ENCODE measurements around the gene ST6GAL2.

Gene ST6GAL2

DNA sequence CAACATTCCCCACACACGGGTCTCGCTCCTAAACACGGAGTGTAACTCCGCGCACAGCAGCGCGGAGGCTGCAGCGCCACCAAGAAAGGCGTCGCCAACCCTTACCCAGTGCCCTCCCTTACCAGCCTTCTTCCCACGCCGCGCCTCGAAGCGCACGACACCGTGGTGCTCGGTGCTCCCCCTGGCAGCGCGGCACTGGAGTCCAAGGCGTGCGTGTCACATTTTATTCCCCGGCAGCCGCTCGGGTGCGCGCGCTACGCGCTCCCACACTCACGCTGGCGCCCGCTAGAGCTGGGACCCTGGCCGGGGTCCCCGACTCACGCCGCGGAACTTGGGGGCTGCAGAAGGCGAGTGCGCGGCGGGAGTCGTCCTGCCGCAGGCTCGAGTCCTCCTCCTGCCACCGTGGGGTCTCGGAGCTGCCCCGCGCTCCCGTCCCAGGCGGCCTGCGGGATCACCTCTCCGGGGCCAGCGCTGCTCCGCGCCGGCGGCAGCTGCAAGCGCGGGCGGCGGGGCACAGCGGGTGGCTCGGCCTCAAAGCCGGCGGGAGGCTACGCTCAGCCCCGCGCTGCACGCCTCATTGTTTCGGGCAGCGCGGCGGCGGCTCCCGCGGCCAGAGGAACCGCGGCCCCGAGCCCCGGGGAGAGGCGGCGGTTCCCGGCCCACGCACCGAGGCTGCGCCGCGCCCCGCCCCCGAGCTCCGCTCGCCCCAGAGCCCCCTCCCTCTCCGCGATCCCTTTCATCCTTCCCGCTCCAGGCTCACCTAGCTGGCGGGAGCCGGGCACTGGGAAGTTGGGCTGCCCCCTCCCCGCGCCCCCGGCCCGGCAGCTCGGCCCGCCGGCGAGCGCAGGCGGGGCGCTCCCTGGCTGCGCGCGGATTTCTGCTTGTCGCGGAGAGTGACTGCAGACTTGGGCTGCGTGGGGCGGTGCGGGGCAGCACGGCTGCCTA is at the start of gene ST6GAL2:
Gene ST6GAL2 (minus strand): TSS at position 197 of the 945 bp plus-strand sequence. CDS start 42,190 bp downstream, outside the sequence.
- DNase-seq (ENCODE audit: low read depth in 3 of 3), result no peak

- no peak for DNase-seq (ENCODE audit: low read depth in 3 of 3)
These were observed 46.7 kb upstream of the ST6GAL2 start for GRCh38 chr2:106932644-106933043.

GRCh38 chr2:106931717-106932335 is 45.9 kb upstream of the ST6GAL2 start:
- DNase-seq (ENCODE audit: low read depth in 3 of 3), result no peak

GRCh38 chr2:106921451-106921850 is 35.5 kb upstream of the ST6GAL2 start:
- no peak for DNase-seq (ENCODE audit: low read depth in 3 of 3)

- no peak for DNase-seq (ENCODE audit: low read depth in 3 of 3)
These were observed 33.0 kb upstream of the ST6GAL2 start for GRCh38 chr2:106919012-106919411.

DNA sequence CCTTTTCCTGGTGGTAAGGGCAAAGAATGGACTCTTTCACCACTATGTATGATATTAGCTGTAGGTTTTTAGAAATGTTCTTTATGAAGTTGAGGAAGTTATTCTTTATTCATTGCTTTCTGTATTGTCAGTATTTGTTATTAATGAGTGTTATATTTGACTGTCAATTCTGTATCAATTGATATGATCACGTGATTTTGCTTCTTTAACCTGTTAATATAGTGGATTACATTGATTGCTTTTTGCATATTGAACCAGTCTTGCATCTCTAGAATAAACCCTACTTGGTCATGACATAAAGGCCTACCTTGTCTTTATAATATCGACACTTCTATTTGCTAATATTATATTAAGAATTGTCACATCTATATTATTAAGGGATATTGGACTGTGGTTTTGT is 18.3 kb upstream of the ST6GAL2 start:
- DNase-seq (ENCODE audit: low read depth in 3 of 3), result no peak

- no peak for DNase-seq (ENCODE audit: low read depth in 3 of 3)
These were observed 14.0 kb upstream of the ST6GAL2 start for GRCh38 chr2:106899786-106900530.

- DNase-seq (ENCODE audit: low read depth in 3 of 3), result no peak
These were observed 8.6 kb upstream of the ST6GAL2 start for GRCh38 chr2:106894545-106894944.

DNA sequence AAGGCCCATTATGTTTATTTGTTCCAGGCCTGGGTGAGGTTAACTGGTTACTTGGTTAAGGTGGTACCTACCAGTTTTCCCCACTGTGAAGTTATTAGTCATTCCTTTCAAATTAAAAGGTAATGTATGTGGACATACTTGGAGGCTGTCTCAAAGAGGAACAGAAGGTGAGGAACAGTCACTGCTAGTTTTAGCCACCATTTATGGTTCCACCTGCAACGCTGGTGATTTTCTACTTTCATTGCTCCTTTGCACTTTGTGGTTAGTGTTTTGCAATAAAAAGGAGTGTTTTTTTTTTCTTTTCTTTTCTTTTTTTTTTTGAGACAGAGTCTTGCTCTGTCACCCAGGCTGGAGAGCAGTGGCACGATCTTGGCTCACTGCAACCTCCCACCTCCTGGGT is 6.1 kb upstream of the ST6GAL2 start:
- DNase-seq (ENCODE audit: low read depth in 3 of 3), result no peak

GRCh38 chr2:106890606-106891005 is 4.6 kb upstream of the ST6GAL2 start:
- no peak for DNase-seq (ENCODE audit: low read depth in 3 of 3)

- no peak for DNase-seq (ENCODE audit: low read depth in 3 of 3)
These were observed 1.2 kb upstream of the ST6GAL2 start for GRCh38 chr2:106886916-106887758.

DNA sequence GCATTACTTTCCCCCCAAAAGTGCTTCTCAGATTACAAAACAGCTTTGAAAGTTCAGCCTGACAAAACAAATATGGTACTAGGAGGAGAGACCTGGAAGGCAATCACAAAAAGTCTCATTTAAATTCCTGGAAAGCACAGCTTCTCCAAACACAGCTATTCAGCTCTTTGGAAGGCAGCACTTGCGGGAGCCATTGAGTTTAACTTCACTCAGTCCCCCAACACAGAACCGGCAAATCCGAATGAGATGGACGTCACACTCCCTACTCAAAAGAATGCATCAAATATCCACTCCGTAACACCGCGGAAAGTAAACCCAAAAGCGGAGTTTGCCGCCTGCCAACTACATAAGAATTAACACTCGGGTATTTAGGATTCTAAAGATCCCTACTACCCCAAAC is 638 bp downstream of the ST6GAL2 start:
- DNase-seq (ENCODE audit: low read depth in 3 of 3), result no peak

DNA sequence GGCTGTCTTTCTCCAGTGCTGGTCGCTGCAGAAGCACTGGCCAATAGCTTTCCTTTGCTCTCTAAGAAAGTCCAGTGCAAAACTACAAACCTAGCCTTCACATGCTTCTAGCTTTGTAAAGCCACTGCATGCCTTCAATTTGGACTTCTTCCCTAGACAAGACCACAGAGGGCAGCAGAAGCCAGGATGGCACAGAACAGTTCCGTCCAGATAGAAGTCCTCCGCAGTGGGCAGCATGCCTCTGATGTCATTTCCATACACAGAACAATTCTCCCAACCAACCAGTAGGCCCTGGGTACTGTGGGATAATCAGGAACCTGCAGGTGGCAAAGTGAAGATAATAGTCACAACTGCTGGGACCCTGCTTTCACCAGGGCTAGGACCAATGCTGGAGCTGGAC is 3.3 kb downstream of the ST6GAL2 start:
- DNase-seq (ENCODE audit: low read depth in 3 of 3), result no peak

- no peak for DNase-seq (ENCODE audit: low read depth in 3 of 3)
These were observed 7.8 kb downstream of the ST6GAL2 start for GRCh38 chr2:106878206-106878605.

DNA sequence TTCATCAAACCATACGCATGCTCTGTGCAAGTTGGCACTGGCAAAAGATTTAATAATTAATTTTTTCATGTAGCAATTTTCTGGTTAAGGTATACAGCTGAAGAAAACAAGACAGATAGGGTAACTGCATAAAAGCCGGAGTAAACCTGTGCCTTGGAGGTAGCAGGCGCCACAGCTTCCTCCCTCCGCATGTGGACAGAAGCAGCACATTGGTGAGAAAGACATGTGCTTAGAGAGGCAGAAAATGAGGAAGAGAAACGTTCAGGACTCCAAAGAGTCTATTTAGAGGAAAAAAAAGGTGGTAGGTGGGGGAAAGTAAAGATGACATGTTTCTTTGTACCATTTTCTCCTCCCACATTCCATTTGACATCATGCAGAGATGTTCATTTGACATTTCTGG is 9.3 kb downstream of the ST6GAL2 start:
- DNase-seq (ENCODE audit: low read depth in 3 of 3), result no peak

GRCh38 chr2:106869512-106870275 is 16.3 kb downstream of the ST6GAL2 start:
- no peak for DNase-seq (ENCODE audit: low read depth in 3 of 3)

DNA sequence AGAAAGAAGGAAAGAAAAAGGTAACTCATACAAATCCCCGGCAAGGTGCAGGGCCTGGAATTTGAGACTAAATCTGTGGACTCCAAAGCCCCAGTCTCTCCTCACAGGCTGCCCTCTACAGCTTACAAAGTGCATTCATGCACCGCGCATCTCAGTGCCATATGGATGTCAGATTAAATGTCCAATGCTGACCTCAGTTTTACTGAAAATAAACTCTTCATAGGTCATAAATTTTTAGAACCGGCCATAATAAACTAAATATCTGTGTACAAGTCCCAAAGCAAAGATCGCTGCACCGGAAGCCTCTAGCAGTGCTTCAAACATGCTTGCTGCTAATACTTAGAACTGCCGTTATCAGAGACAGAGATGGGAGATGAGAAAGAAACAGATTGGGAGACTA is 17.7 kb downstream of the ST6GAL2 start:
- no peak for DNase-seq (ENCODE audit: low read depth in 3 of 3)

DNA sequence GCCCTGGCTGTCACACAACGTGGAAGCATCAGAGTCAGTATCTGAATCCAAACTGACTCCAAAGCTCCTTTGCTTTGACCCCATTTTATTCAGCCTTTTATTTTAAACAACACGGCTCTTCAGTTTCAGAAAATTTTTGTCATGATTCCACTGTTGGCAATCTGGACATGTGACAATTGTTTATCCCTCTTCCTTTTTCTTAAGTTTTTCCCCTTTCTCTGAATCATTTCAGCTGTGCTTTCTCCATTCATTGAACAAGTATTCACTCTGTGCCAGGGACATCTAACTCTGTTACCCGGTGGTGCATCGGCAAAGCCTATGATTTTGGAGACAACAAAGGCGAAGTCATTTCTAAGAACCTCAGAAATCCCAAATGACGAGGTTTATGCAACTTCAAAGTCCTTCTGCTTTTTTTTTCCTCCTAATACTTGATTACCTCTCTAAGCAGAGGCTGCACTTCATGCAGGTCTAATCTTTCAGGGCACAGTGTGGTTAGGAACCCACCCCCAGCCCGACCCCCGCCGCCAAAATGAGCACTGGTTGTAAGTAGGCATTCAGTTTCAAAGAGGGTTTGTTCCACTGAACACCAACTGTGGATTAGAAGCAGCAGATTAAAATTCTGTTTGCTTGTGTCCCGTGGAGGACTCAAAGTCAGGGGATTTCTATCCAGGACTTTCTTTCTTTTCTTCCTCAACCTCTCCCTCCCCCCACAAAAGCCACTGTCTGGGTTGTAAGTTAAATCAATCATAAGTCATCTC is 18.6 kb downstream of the ST6GAL2 start:
- no peak for DNase-seq (ENCODE audit: low read depth in 3 of 3)

DNA sequence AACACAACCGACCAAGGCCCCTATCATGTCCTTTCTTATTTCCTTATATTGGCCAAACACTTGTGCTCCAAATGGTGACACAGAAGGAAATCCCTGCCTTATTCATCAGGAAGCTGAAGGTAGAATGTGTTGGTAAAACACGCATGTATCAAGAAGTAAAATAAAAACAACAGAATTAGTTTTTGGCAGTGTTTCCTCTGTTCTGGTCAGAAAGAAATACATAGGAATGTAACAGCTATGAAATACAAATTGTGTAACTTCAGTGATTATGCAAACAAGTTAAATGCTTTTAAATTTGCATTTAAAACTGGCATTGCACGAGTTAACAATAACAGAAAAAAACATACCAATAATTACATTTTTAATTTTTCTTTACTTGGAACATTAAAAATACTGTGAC is 19.3 kb downstream of the ST6GAL2 start:
- no peak for DNase-seq (ENCODE audit: low read depth in 3 of 3)

- no peak for DNase-seq (ENCODE audit: low read depth in 3 of 3)
These were observed 21.9 kb downstream of the ST6GAL2 start for GRCh38 chr2:106864051-106864450.

All from stimulated activated CD4-positive, alpha-beta T cell treated with anti-CD3 and anti-CD28 coated beads, TNF-alpha, amount 100 ng/mL, for 4 hours (primary cell).